Measurements from ENCODE around the gene RFTN1.

- TF ChIP-seq POLR2A (IDR thresholded peaks at IDR 0.05) (no peak), CTCF (IDR thresholded peaks at IDR 0.05) (no peak)
Measured at GRCh38 chr3:16490062-16490619, 23.4 kb downstream of the RFTN1 start.

All from testis (tissue), 2 donors.